DMS53 (cell line): Measurements from ENCODE around the gene PLPPR2.
"Not testable (repeated sequence)": the region's sequence is repeated elsewhere in the genome, so short reads cannot be mapped to it uniquely, and the experiment has no call there.

Experiments
- DNase-seq: peaks from one replicate; lab custom pipeline; 2025; lab: John Stamatoyannopoulos, UW

PLPPR2 gene

DNA sequence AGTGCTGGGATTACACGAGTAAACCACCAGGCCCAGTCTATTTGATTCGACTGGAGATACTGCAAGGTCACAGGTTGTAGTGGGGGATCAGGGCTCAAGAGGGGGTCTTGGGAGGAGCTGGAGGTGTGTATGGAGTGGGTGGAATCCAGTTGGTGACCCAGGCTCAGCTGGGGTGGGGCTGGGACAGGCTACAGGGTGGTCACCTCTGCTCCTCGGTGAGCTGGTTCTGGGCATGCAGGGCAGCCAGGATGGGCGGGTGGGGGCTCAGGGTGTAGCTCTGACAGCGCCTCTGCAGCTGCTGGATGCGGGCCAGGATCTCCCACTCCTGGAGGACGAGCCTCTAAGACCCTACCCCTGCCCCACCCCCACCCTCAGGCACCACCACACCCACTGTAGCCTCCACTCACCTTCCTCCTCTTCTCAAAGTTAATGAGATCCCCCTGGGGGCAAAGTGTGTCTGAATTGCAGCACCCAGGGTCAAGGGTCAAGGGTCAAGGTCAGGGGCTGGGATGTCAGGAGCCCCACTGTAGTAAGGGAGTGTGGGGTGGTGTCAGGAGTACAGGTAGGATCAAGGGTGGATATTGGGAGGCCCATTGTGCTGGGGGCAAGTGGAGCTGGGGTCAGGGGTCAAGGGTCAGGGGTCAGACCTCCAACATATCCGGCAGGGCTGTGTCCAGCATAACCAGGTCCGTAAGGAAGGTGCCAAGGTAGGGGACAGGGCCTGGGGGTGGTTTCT is 46.7 kb downstream of the PLPPR2 start:
- no peak for DNase-seq

GRCh38 chr19:11404588-11405222 is 49.5 kb downstream of the PLPPR2 start:
- no peak for DNase-seq

GRCh38 chr19:11405846-11406643 is 50.8 kb downstream of the PLPPR2 start:
- DNase-seq: no peak

DNA sequence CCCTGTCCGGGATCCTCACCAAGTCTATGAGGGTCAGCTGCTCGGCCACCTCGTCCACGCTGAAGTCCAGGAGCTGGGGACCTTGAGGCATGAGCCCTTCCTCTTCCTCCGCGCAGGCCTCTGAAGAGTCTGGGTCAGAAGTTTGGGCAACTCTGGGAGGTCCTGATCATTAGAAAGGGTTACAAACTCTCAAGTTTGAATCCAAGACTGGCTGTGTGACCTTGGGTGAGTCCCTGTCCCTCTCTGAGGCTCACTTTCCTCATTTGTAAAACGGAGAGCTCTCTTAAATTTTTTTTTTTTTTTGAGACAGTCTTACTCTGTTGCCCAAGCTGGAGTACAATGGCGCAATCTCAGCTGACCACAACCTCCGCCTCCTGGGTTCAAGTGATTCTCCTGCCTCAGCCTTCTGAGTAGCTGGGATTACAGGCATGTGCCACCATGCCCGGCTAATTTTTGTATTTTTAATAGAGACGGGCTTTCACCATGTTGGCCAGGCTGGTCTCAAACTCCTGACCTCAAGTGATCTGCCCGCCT is 51.5 kb downstream of the PLPPR2 start:
- not testable (repeated sequence) for DNase-seq

DNA sequence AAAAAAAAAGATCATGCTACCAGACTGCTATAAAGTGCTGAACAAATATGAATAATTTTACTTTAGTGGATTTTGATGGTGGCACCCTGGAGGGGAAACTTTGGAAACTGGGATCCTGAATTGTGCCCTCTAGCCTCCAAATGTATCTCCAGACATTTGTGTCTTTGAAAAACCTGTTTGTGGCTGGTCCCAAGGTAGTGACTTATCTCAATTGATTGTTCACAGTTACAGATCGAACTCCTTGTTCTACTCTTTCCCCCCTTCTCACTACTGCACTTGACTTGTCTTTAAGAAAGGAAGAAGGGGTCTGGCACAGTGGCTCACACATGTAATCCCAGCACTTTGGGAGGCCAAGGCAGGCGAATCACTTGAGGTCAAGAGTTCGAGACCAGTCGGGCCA is 53.4 kb downstream of the PLPPR2 start:
- no peak for DNase-seq

GRCh38 chr19:11410682-11411081 is 55.5 kb downstream of the PLPPR2 start:
- no peak for DNase-seq

DNA sequence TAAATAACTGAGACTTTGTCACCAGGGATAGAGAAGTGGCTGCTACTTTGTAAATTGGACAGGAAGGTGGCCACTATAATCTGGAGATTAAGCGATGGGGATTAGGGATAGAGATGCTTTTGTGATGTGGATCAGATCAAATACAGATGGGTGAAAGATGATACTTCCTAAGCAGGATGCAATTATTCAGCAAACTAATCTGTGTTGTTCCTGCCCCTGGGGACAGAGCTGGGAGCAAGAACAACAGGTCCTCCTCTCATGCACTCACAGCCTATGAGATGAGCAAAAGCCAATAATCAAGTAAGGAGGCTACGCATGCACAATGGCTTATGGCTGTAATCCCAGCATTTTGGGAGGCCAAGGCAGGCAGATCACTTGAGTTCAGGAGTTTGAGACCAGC is 59.3 kb downstream of the PLPPR2 start:
- peak; percentile 24 for DNase-seq
